Body of pancreas (tissue), 4 donors: Measurements from ENCODE around the gene GALNT16.

Experiments
- POLR2A ChIP-seq, 3 donors: fragments of 450-650 bp; IDR thresholded peaks; one replicate each; pipeline ENCODE4 v1.6.1; 2016; ENCODE audit warnings: antibody characterized with exemption in 3 of 3, mild to moderate bottlenecking in 2 of 3
- TF ChIP-seq, protein P1 (sequence below), 7 experiments: fragments of 450-650 bp in 4 of 7; fragments of 200-600 bp in 3 of 7; sonication (generic) in 3 of 7; IDR thresholded peaks; one replicate each; pipeline ENCODE4 v1.5.1; 2016 to 2019; ENCODE audit warnings: antibody characterized with exemption in 7 of 7

DNA sequence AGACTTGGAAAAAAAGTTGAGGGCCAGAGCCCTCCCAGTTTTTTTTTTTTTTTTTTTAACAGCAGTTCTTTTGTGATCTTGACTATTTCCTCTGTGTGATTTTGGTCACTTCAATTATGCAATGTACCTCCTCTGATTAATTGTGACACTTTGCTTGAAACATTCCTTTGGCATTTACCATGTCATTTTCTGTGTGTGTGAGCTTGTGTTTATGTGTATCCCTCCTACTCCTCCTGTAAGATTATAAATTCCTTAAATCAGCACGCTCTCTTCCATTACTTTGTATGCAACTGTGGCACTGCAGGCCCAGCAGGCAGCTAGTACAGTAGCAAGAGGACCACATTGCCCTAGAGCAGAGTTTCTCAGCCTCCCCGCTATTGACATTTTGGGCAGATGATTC lies 33.2 kb upstream of the GALNT16 start:
- TF ChIP-seq, protein P1, sequence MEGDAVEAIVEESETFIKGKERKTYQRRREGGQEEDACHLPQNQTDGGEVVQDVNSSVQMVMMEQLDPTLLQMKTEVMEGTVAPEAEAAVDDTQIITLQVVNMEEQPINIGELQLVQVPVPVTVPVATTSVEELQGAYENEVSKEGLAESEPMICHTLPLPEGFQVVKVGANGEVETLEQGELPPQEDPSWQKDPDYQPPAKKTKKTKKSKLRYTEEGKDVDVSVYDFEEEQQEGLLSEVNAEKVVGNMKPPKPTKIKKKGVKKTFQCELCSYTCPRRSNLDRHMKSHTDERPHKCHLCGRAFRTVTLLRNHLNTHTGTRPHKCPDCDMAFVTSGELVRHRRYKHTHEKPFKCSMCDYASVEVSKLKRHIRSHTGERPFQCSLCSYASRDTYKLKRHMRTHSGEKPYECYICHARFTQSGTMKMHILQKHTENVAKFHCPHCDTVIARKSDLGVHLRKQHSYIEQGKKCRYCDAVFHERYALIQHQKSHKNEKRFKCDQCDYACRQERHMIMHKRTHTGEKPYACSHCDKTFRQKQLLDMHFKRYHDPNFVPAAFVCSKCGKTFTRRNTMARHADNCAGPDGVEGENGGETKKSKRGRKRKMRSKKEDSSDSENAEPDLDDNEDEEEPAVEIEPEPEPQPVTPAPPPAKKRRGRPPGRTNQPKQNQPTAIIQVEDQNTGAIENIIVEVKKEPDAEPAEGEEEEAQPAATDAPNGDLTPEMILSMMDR (IDR thresholded peaks at IDR 0.05) = no peak
- no peak for TF ChIP-seq POLR2A (IDR thresholded peaks at IDR 0.05)
